Kidney (tissue), 14 donors: ENCODE measurements around the gene BCDIN3D. TPM values are rescaled to one million over a fixed set of nuclear protein-coding genes. Genes with fewer than 3 reads are reported as not detected.

Experiments used
- DNase-seq, 5 donors: peaks; one replicate each; pipeline ENCODE4 v3.0.0-alpha.2; 2013 to 2020
- FAIRE-seq: peaks from 2 replicates; lab custom pipeline; 2012; peaks lifted over from hg19 to GRCh38; lab: Jason Lieb, UNC
- H3K27ac ChIP-seq, 2 donors: one replicate each; pipeline ENCODE4 v1.7.0; 2013; ENCODE audit warnings: low read depth in 2 of 2, low read length in 2 of 2, inconsistent platforms in 1 of 2
- H3K27me3 ChIP-seq: one replicate; pipeline ENCODE4 v1.7.1; 2013; ENCODE audit warnings: low read length, inconsistent platforms; ENCODE audit not compliant: control insufficient read depth, insufficient read depth
- H3K36me3 ChIP-seq, 3 donors: one replicate each; pipeline versions ENCODE4 v1.7.0 to v1.7.1; 2013; ENCODE audit warnings: low read length in 3 of 3, control low read depth in 1 of 3, inconsistent platforms in 1 of 3; ENCODE audit not compliant: insufficient read depth in 3 of 3, control insufficient read depth in 2 of 3
- H3K4me1 ChIP-seq, 3 donors: one replicate each; pipeline versions ENCODE4 v1.7.0 to v1.7.1; 2013; ENCODE audit warnings: low read length in 3 of 3, inconsistent platforms in 1 of 3, low read depth in 1 of 3; ENCODE audit not compliant: control insufficient read depth in 2 of 3, insufficient read depth in 2 of 3
- H3K4me3 ChIP-seq, 3 donors: one replicate each; pipeline versions ENCODE4 v1.7.0 to v1.8.1; 2013; ENCODE audit warnings: low read length in 3 of 3, control low read depth in 1 of 3, inconsistent platforms in 1 of 3
- H3K9ac ChIP-seq, 3 donors: one replicate each; pipeline versions ENCODE4 v1.7.0 to v1.7.1; 2013; ENCODE audit warnings: low read length in 3 of 3, control low read depth in 1 of 3, inconsistent platforms in 1 of 3
- H3K9me3 ChIP-seq, 3 donors: one replicate each; pipeline versions ENCODE4 v1.7.0 to v1.7.1; 2013; ENCODE audit warnings: low read length in 3 of 3, control low read depth in 1 of 3, inconsistent platforms in 1 of 3; ENCODE audit not compliant: control insufficient read depth in 2 of 3, insufficient read depth in 1 of 3
- CTCF ChIP-seq: IDR thresholded peaks from 3 replicates; pipeline ENCODE4 v1.5.1; 2012; ENCODE audit warnings: mild to moderate bottlenecking, moderate library complexity, borderline replicate concordance; ENCODE audit not compliant: insufficient read depth; ENCODE audit errors: extremely low read depth
- intact Hi-C: fragments of 100-400 bp; cut with DNase I; formaldehyde crosslinking; loops from one replicate; pipeline ENCODE4 v1.11.1; 2022
- polyA plus RNA-seq: library from polyadenylated mRNA; stranded (reverse); fragments of 350-450 nt; fragmentation: Illumina TruSeq; extraction: RNeasy Lipid Tissue Mini Kit (QIAGEN cat#74804); gene quantifications from one replicate; pipeline ENCODE4 v1.2.3, GENCODE V29; 2014; ENCODE audit warnings: low read depth, low replicate concordance; ENCODE audit not compliant: insufficient read depth
- total RNA-seq: library from RNA; stranded (reverse); fragmentation: NEBNext Ultra II Directional; extraction: Animal tissue kit (Norgen Biotek cat#: 25700); gene quantifications from one replicate; pipeline ENCODE4 v1.2.1, GENCODE V29; 2021
- donor health status: control.
- donor health status: control.
- donor health status: control.
- donor health status: control.
- donor health status: control.
- donor health status: DM: yes; HTN: yes; CAD: no.
- donor health status: Normal renal cell carcinoma (clear cell type).

BCDIN3D gene
- total and polyA plus RNA-seq, 2 donors from 2014 or later, result 4.6 to 5.1 TPM

- Histone ChIP-seq H3K9me3 (no peaks in the 10 kb centered on the region), H3K36me3 (no peaks in the 10 kb centered on the region), H3K27ac (no peak overlapping the region), H3K27me3 (no peaks in the 10 kb centered on the region), H3K4me3 (no peak overlapping the region), H3K9ac (no peak overlapping the region), H3K4me1 (peaks cover 0 to 8% (median 0%) of the 10 kb centered on the region in 3 donors)
- DNase-seq (no peak), FAIRE-seq (no peak)
- intact Hi-C loops, result loop anchor here (10.0 kb wide), 1 partner anchor 65 kb away; no protein-coding TSS in a partner anchor
- no peak for TF ChIP-seq CTCF
These were observed 23.1 kb downstream of the BCDIN3D start for GRCh38 chr12:49819786-49820185.

- TF ChIP-seq CTCF, result no peak
- H3K9me3 ChIP-seq, result no peaks in the 10 kb centered on the region
- no peak overlapping the region for H3K9ac ChIP-seq
- intact Hi-C loops, result no loop called here
- H3K27ac ChIP-seq, result no peak overlapping the region
- no peaks in the 10 kb centered on the region for H3K36me3 ChIP-seq
- no peak for FAIRE-seq
- H3K4me3 ChIP-seq, result no peak overlapping the region
- peaks cover 0 to 8% (median 0%) of the 10 kb centered on the region in 3 donors for H3K4me1 ChIP-seq
- DNase-seq, result no peak
- no peaks in the 10 kb centered on the region for H3K27me3 ChIP-seq
These were observed 24.5 kb downstream of the BCDIN3D start for GRCh38 chr12:49818241-49818895.

GRCh38 chr12:49813131-49813530 is 29.8 kb downstream of the BCDIN3D start:
- Histone ChIP-seq H3K9ac (no peak overlapping the region), H3K9me3 (no peaks in the 10 kb centered on the region), H3K36me3 (no peaks in the 10 kb centered on the region), H3K27me3 (no peaks in the 10 kb centered on the region), H3K4me1 (peaks cover 0 to 5% (median 3%) of the 10 kb centered on the region in 3 donors), H3K4me3 (no peak overlapping the region), H3K27ac (no peak overlapping the region)
- intact Hi-C loops, result no loop called here
- no peak for FAIRE-seq
- no peak for TF ChIP-seq CTCF
- no peak for DNase-seq
